ENCODE results near the gene APOL1.

DNA sequence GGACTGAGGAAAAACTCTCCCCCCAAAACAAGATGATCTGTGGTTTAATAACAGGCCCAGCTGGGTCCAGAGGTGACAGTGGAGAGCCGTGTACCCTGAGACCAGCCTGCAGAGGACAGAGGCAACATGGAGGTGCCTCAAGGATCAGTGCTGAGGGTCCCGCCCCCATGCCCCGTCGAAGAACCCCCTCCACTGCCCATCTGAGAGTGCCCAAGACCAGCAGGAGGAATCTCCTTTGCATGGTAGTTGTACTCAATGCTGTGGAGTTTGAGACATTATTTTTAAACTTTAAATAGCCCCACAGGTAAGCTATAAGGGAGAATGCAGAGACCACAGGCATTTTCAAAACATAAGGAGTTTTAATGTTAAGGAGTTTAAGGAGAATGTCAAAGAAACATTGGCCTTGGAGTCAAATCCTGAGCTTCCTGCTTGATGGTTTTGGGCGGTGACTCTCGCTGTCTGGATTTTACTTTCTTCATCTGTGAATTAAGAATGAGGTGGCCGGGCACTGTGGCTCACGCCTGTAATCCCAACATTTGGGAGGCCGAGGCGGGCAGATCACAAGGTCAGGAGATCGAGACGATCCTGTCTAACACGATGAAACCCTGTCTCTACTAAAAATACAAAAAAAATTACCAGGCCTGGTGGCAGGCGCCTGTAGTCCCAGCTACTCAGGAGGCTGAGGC is 6.8 kb downstream of the APOL1 start:
- TF ChIP-seq, protein P1, sequence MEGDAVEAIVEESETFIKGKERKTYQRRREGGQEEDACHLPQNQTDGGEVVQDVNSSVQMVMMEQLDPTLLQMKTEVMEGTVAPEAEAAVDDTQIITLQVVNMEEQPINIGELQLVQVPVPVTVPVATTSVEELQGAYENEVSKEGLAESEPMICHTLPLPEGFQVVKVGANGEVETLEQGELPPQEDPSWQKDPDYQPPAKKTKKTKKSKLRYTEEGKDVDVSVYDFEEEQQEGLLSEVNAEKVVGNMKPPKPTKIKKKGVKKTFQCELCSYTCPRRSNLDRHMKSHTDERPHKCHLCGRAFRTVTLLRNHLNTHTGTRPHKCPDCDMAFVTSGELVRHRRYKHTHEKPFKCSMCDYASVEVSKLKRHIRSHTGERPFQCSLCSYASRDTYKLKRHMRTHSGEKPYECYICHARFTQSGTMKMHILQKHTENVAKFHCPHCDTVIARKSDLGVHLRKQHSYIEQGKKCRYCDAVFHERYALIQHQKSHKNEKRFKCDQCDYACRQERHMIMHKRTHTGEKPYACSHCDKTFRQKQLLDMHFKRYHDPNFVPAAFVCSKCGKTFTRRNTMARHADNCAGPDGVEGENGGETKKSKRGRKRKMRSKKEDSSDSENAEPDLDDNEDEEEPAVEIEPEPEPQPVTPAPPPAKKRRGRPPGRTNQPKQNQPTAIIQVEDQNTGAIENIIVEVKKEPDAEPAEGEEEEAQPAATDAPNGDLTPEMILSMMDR (IDR thresholded peaks at IDR 0.05) = no peak
- TF ChIP-seq POLR2A (IDR thresholded peaks at IDR 0.05) = no peak
